HUDEP-2 (cell line): Measurements from ENCODE around the gene EMCN.
"Not testable (repeated sequence)": the region's sequence is repeated elsewhere in the genome, so short reads cannot be mapped to it uniquely, and the experiment has no call there.

ENCODE experiments used
- DNase-seq, 76 experiments: peaks; one replicate each; lab custom pipeline; 2025; ENCODE audit not compliant: unreplicated experiment in 76 of 76; lab: John Stamatoyannopoulos, UW

EMCN gene

GRCh38 chr4:100391086-100391485 is 126.7 kb downstream of the EMCN start:
- DNase-seq: no peak

GRCh38 chr4:100386270-100386669 is 131.6 kb downstream of the EMCN start:
- DNase-seq: no peak

- DNase-seq: not testable (repeated sequence)
Observed at GRCh38 chr4:100380401-100380800, 137.4 kb downstream of the EMCN start.

GRCh38 chr4:100379583-100380105 is 138.2 kb downstream of the EMCN start:
- no peak for DNase-seq

- DNase-seq: peak in 3 of 76 experiments; percentile 0 to 10 (median 9)
Observed at GRCh38 chr4:100372432-100372831, 145.4 kb downstream of the EMCN start.

- no peak for DNase-seq
Observed at GRCh38 chr4:100369871-100370270, 148.0 kb downstream of the EMCN start.

GRCh38 chr4:100367451-100367850 is 150.4 kb downstream of the EMCN start:
- DNase-seq: no peak

GRCh38 chr4:100366213-100366612 is 151.6 kb downstream of the EMCN start:
- DNase-seq: no peak

- DNase-seq: no peak
Observed at GRCh38 chr4:100362366-100362765, 155.5 kb downstream of the EMCN start.

- no peak for DNase-seq
Observed at GRCh38 chr4:100361336-100361735, 156.5 kb downstream of the EMCN start.

GRCh38 chr4:100360211-100360610 is 157.6 kb downstream of the EMCN start:
- DNase-seq: no peak

GRCh38 chr4:100359441-100359840 is 158.4 kb downstream of the EMCN start:
- DNase-seq: no peak

- DNase-seq: no peak
Observed at GRCh38 chr4:100357542-100357941, 160.3 kb downstream of the EMCN start.

- no peak for DNase-seq
Observed at GRCh38 chr4:100356172-100356571, 161.7 kb downstream of the EMCN start.

GRCh38 chr4:100352352-100352751 is 165.5 kb downstream of the EMCN start:
- DNase-seq: not testable (repeated sequence)

- peak in 66 of 76 experiments; percentile 1 to 81 (median 38) for DNase-seq
Observed at GRCh38 chr4:100348473-100348872, 169.3 kb downstream of the EMCN start.

- DNase-seq: no peak
Observed at GRCh38 chr4:100347241-100347640, 170.6 kb downstream of the EMCN start.

- DNase-seq: no peak
Observed at GRCh38 chr4:100345585-100345984, 172.2 kb downstream of the EMCN start.
